ENCODE results near the gene GBP2.

GBP2 gene

GRCh38 chr1:89169166-89169565 is 43.3 kb upstream of the GBP2 start:
- no peak overlapping the region for H3K27ac ChIP-seq
- TF ChIP-seq CTCF (IDR thresholded peaks at IDR 0.05) = no peak
- no peak for DNase-seq
- no peaks in the 10 kb centered on the region for H3K36me3 ChIP-seq
- intact Hi-C loops (cut with DNase I; ENCODE audit: low total_unique reads) = no loop called here
- H3K27me3 ChIP-seq = no peaks in the 10 kb centered on the region
- H3K4me1 ChIP-seq = no peaks in the 10 kb centered on the region
- H3K9me3 ChIP-seq = no peaks in the 10 kb centered on the region
- no peak overlapping the region for H3K4me3 ChIP-seq

- intact Hi-C loops (cut with DNase I; ENCODE audit: low total_unique reads) = no loop called here
- no peaks in the 10 kb centered on the region for H3K4me1 ChIP-seq
- H3K27me3 ChIP-seq = no peaks in the 10 kb centered on the region
- H3K4me3 ChIP-seq = no peak overlapping the region
- no peak for TF ChIP-seq CTCF (IDR thresholded peaks at IDR 0.05)
- H3K27ac ChIP-seq = no peak overlapping the region
- no peaks in the 10 kb centered on the region for H3K9me3 ChIP-seq
- DNase-seq = no peak
- H3K36me3 ChIP-seq = no peaks in the 10 kb centered on the region
Measured at GRCh38 chr1:89167590-89168230, 41.8 kb upstream of the GBP2 start.

GRCh38 chr1:89166705-89167104 is 40.8 kb upstream of the GBP2 start:
- Histone ChIP-seq H3K4me1 (no peaks in the 10 kb centered on the region), H3K27ac (no peak overlapping the region), H3K9me3 (no peaks in the 10 kb centered on the region), H3K36me3 (no peaks in the 10 kb centered on the region), H3K4me3 (no peak overlapping the region), H3K27me3 (no peaks in the 10 kb centered on the region)
- intact Hi-C loops (cut with DNase I; ENCODE audit: low total_unique reads) = no loop called here
- DNase-seq = no peak
- no peak for TF ChIP-seq CTCF (IDR thresholded peaks at IDR 0.05)

GRCh38 chr1:89165811-89166210 is 39.9 kb upstream of the GBP2 start:
- H3K27me3 ChIP-seq = no peaks in the 10 kb centered on the region
- TF ChIP-seq CTCF (IDR thresholded peaks at IDR 0.05) = no peak
- no peak overlapping the region for H3K27ac ChIP-seq
- no peak overlapping the region for H3K4me3 ChIP-seq
- H3K36me3 ChIP-seq = no peaks in the 10 kb centered on the region
- H3K4me1 ChIP-seq = no peaks in the 10 kb centered on the region
- DNase-seq = no peak
- intact Hi-C loops (cut with DNase I; ENCODE audit: low total_unique reads) = no loop called here
- H3K9me3 ChIP-seq = no peaks in the 10 kb centered on the region

GRCh38 chr1:89151047-89151446 is 25.1 kb upstream of the GBP2 start:
- Histone ChIP-seq H3K4me3 (no peak overlapping the region), H3K36me3 (no peaks in the 10 kb centered on the region), H3K4me1 (no peaks in the 10 kb centered on the region), H3K27me3 (no peaks in the 10 kb centered on the region), H3K9me3 (no peaks in the 10 kb centered on the region), H3K27ac (no peak overlapping the region)
- no peak for TF ChIP-seq CTCF (IDR thresholded peaks at IDR 0.05)
- intact Hi-C loops (cut with DNase I; ENCODE audit: low total_unique reads) = no loop called here
- no peak for DNase-seq

- H3K9me3 ChIP-seq = no peaks in the 10 kb centered on the region
- H3K4me1 ChIP-seq = no peaks in the 10 kb centered on the region
- no peak for DNase-seq
- no peaks in the 10 kb centered on the region for H3K27me3 ChIP-seq
- no peak overlapping the region for H3K4me3 ChIP-seq
- TF ChIP-seq CTCF (IDR thresholded peaks at IDR 0.05) = no peak
- intact Hi-C loops (cut with DNase I; ENCODE audit: low total_unique reads) = no loop called here
- no peak overlapping the region for H3K27ac ChIP-seq
- no peaks in the 10 kb centered on the region for H3K36me3 ChIP-seq
Measured at GRCh38 chr1:89149976-89150375, 24.1 kb upstream of the GBP2 start.

All from tibial artery (tissue), 4 donors.